NT2/D1 (cell line): ENCODE data around the gene COPRS.
A peak's percentile ranks its signal among the peaks of the same experiment; 100 is the strongest.

Source experiments
- DNase-seq: peaks from one replicate; pipeline ENCODE4 v3.0.0-alpha.2; 2011; ENCODE audit warnings: low read depth, low spot score
- H3K27me3 ChIP-seq: 2 replicates; pipeline ENCODE4 v1.6.0; 2011; ENCODE audit warnings: mild to moderate bottlenecking; ENCODE audit not compliant: insufficient read length, insufficient read depth
- H3K36me3 ChIP-seq: 2 replicates; pipeline ENCODE4 v1.6.1; 2011; ENCODE audit warnings: mild to moderate bottlenecking, low read length, mixed read lengths; ENCODE audit not compliant: insufficient read depth, insufficient read length
- H3K4me1 ChIP-seq: 2 replicates; pipeline ENCODE4 v1.5.1; 2011; ENCODE audit not compliant: insufficient read depth, insufficient read length
- H3K4me3 ChIP-seq: 2 replicates; pipeline ENCODE4 v1.5.1; 2011; ENCODE audit warnings: low read depth; ENCODE audit not compliant: insufficient read length
- H3K9ac ChIP-seq: 2 replicates; pipeline ENCODE4 v1.6.0; 2011; ENCODE audit warnings: low read depth; ENCODE audit not compliant: insufficient read length
- H3K9me3 ChIP-seq: 2 replicates; pipeline ENCODE4 v1.5.1; 2011; ENCODE audit warnings: mild to moderate bottlenecking, low read length; ENCODE audit not compliant: insufficient read depth
- SUZ12 ChIP-seq: IDR thresholded peaks from 2 replicates; pipeline ENCODE4 v1.6.1; 2011; ENCODE audit not compliant: insufficient read length, insufficient read depth; ENCODE audit errors: extremely low read depth
- YY1 ChIP-seq: IDR thresholded peaks from 2 replicates; pipeline ENCODE4 v1.6.1; 2011; ENCODE audit not compliant: insufficient read length, insufficient read depth
- ZNF274 ChIP-seq: IDR thresholded peaks from 2 replicates; pipeline ENCODE4 v1.6.1; 2011; ENCODE audit warnings: mild to moderate bottlenecking, low read depth, low read length

COPRS gene

GRCh38 chr17:31806921-31807320, 52.1 kb downstream of the COPRS start:
- Histone ChIP-seq H3K27me3 (no peaks in the 10 kb centered on the region), H3K9me3 (no peaks in the 10 kb centered on the region), H3K4me1 (no peaks in the 10 kb centered on the region), H3K9ac (no peak overlapping the region), H3K36me3 (no peaks in the 10 kb centered on the region), H3K4me3 (no peak overlapping the region)
- TF ChIP-seq YY1 (no peak), ZNF274 (no peak), SUZ12 (no peak)
- no peak for DNase-seq

- Histone ChIP-seq H3K27me3 (no peaks in the 10 kb centered on the region), H3K4me3 (no peak overlapping the region), H3K36me3 (no peaks in the 10 kb centered on the region), H3K9me3 (no peaks in the 10 kb centered on the region), H3K9ac (no peak overlapping the region), H3K4me1 (no peaks in the 10 kb centered on the region)
- TF ChIP-seq YY1 (no peak), ZNF274 (no peak), SUZ12 (no peak)
- DNase-seq, result no peak
These were observed 55.4 kb downstream of the COPRS start for GRCh38 chr17:31803494-31804213.

GRCh38 chr17:31802502-31802901, 56.5 kb downstream of the COPRS start:
- no peak overlapping the region for H3K9ac ChIP-seq
- no peaks in the 10 kb centered on the region for H3K27me3 ChIP-seq
- H3K4me1 ChIP-seq, result no peaks in the 10 kb centered on the region
- H3K36me3 ChIP-seq, result no peaks in the 10 kb centered on the region
- no peaks in the 10 kb centered on the region for H3K9me3 ChIP-seq
- DNase-seq, result peak; percentile 3
- no peak overlapping the region for H3K4me3 ChIP-seq
- TF ChIP-seq YY1, result no peak
- no peak for TF ChIP-seq SUZ12
- TF ChIP-seq ZNF274, result no peak
